Prostate gland (tissue), 2 donors: ENCODE data around the gene CECR2.

Source experiments
- POLR2A ChIP-seq: fragments of 450-650 bp; IDR thresholded peaks from one replicate; pipeline ENCODE4 v1.6.1; 2016; ENCODE audit warnings: antibody characterized with exemption, mild to moderate bottlenecking
- TF ChIP-seq, protein P1 (sequence below), 4 experiments: fragments of 200-600 bp in 2 of 4; fragments of 450-650 bp in 2 of 4; sonication (generic) in 2 of 4; IDR thresholded peaks; 1 replicate in 3 of 4; 2 replicates in 1 of 4; pipeline ENCODE4 v1.5.1; 2016 to 2019; ENCODE audit warnings: antibody characterized with exemption in 4 of 4, mild to moderate bottlenecking in 2 of 4, moderate library complexity in 2 of 4

- TF ChIP-seq, protein P1, sequence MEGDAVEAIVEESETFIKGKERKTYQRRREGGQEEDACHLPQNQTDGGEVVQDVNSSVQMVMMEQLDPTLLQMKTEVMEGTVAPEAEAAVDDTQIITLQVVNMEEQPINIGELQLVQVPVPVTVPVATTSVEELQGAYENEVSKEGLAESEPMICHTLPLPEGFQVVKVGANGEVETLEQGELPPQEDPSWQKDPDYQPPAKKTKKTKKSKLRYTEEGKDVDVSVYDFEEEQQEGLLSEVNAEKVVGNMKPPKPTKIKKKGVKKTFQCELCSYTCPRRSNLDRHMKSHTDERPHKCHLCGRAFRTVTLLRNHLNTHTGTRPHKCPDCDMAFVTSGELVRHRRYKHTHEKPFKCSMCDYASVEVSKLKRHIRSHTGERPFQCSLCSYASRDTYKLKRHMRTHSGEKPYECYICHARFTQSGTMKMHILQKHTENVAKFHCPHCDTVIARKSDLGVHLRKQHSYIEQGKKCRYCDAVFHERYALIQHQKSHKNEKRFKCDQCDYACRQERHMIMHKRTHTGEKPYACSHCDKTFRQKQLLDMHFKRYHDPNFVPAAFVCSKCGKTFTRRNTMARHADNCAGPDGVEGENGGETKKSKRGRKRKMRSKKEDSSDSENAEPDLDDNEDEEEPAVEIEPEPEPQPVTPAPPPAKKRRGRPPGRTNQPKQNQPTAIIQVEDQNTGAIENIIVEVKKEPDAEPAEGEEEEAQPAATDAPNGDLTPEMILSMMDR (IDR thresholded peaks at IDR 0.05) = no peak
- TF ChIP-seq POLR2A = no peak
Measured at GRCh38 chr22:17401728-17402127, 32.5 kb downstream of the CECR2 start.
